H1 (cell line): ENCODE measurements around the gene SPATA6L. TPM values are rescaled to one million over a fixed set of nuclear protein-coding genes. Genes with fewer than 3 reads are reported as not detected.

Experiments used
- BACH1 ChIP-seq: IDR thresholded peaks from 2 replicates; pipeline ENCODE4 v1.6.1; 2012; ENCODE audit warnings: low read length, improper control_type of control experiment
- CTCF ChIP-seq, 3 experiments: IDR thresholded peaks; 1 replicate in 2 of 3; 2 replicates in 1 of 3; pipeline versions ENCODE4 v1.5.1 to v1.6.1; 2011; ENCODE audit warnings: low read length in 3 of 3, mild to moderate bottlenecking in 3 of 3, inconsistent platforms in 2 of 3, low read depth in 1 of 3, moderate library complexity in 1 of 3; ENCODE audit not compliant: insufficient read depth in 1 of 3; ENCODE audit errors: control extremely low read depth in 1 of 3
- polyA plus RNA-seq, 7 experiments: library from polyadenylated mRNA; depleted of rRNA in 3 of 7; stranded (reverse) in 5 of 7; unstranded in 2 of 7; fragments of >200 nt in 5 of 7; fragments of 200-250 nt in 2 of 7; gene quantifications; 1 replicate in 5 of 7; 2 replicates in 1 of 7; 4 replicates in 1 of 7; pipeline versions ENCODE4 v1.2.1 to v1.2.3, GENCODE V29; 2011 to 2013; ENCODE audit warnings: missing spikeins in 2 of 7, mixed read lengths in 2 of 7
- total RNA-seq: library from RNA; stranded (reverse); fragmentation: NEBNext Ultra II Directional; extraction: Animal tissue kit (Norgen Biotek cat#: 25700); gene quantifications from 2 replicates; pipeline ENCODE4 v1.2.1, GENCODE V29; 2021

SPATA6L gene
- total and polyA plus RNA-seq, 2 of the 8 experiments (the other 6 are each of a cell fraction or from before 2014, with no cell fraction given) = 0.57 to 1.1 TPM

DNA sequence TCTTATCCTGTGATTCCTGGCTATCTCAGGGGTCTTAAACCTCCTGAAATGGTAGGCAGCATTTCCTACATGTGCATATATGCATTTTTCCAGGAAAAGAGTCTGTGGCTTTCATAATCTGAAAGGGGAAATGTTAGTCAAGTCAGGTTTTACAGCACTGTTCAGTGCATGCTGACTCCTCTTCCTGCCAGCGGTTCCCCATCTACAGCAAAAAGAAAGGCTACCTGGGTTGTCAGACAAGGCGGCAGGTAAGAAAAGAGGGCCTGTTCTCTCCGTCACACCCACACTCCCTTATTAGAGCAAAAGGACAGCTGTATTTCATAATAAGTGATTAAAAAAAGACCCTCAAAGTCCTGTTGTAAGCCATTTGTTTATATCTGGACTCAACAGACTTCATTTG lies 4.3 kb upstream of the SPATA6L start (continued):
- TF ChIP-seq BACH1 (no peak), CTCF (IDR thresholded peaks at IDR 0.05; ENCODE audit: control extremely low read depth in 1 of 3, insufficient read depth in 1 of 3, low read depth in 1 of 3, low read length in 3 of 3) (no peak)
